Endothelial cell of umbilical vein (primary cell): ENCODE measurements around the gene ANKFN1. TPM values are rescaled to one million over a fixed set of nuclear protein-coding genes. Genes with fewer than 3 reads are reported as not detected.

ENCODE experiments used
- BruUV-seq: library from RNA; stranded (reverse); fragments of 400-500 nt; replicated peaks from 2 replicates; lab custom pipeline; 2021; lab: Mats Ljungman, UMichigan
- CTCF ChIA-PET: fragments of 300-600, 350-600 bp; sonication (Branson Sonifier 250); formaldehyde crosslinking; loops from one replicate; lab custom pipeline; 2021; ENCODE audit warnings: antibody characterized with exemption, inconsistent platforms; lab: Charles Lee
- POLR2A ChIA-PET: fragments of 300-600, 350-600 bp; sonication (Branson Sonifier 250); formaldehyde crosslinking; loops from one replicate; lab custom pipeline; 2021; ENCODE audit warnings: antibody characterized with exemption, inconsistent platforms; lab: Charles Lee
- DNase-seq: peaks from one replicate; pipeline ENCODE4 v3.0.0-alpha.2; 2011; ENCODE audit warnings: low read depth, low spot score
- FAIRE-seq: peaks from 2 replicates; lab custom pipeline; 2011; peaks lifted over from hg19 to GRCh38; lab: Jason Lieb, UNC
- H2AFZ ChIP-seq: 2 replicates; pipeline ENCODE4 v1.6.0; 2012; ENCODE audit warnings: low read depth, low read length, control low read depth, inconsistent platforms
- H3K27ac ChIP-seq: 2 replicates; pipeline ENCODE4 v1.5.1; 2011; ENCODE audit warnings: low read depth, mild to moderate bottlenecking, control low read depth, low read length, moderate library complexity; ENCODE audit not compliant: insufficient read depth
- H3K27me3 ChIP-seq, 2 experiments: 2 replicates each; pipeline versions ENCODE4 v1.6.0 to v1.6.1; 2011; ENCODE audit warnings: low read length in 2 of 2, mixed read lengths in 1 of 2; ENCODE audit not compliant: control insufficient read depth in 2 of 2, insufficient read depth in 2 of 2
- H3K36me3 ChIP-seq, 2 experiments: 2 replicates in 1 of 2; 3 replicates in 1 of 2; pipeline ENCODE4 v1.5.1; 2011; ENCODE audit warnings: low read length in 2 of 2, mild to moderate bottlenecking in 1 of 2, moderate library complexity in 1 of 2; ENCODE audit not compliant: control insufficient read depth in 2 of 2, insufficient read depth in 2 of 2; ENCODE audit errors: extremely low read depth in 1 of 2
- H3K4me1 ChIP-seq: 3 replicates; pipeline ENCODE4 v1.5.1; 2011; ENCODE audit warnings: mild to moderate bottlenecking, low read length; ENCODE audit not compliant: control insufficient read depth, insufficient read depth; ENCODE audit errors: extremely low read depth
- H3K4me2 ChIP-seq: 2 replicates; pipeline ENCODE4 v1.6.1; 2011; ENCODE audit warnings: low read length, control low read depth, mixed read lengths; ENCODE audit not compliant: insufficient read depth
- H3K4me3 ChIP-seq, 3 experiments: fragments of 200-600 bp in 1 of 3; sonication (generic), shearing (Covaris generic) in 1 of 3; replicated peaks in 1 of 3; 2 replicates each; pipeline ENCODE4 v1.5.1; 2011 to 2016; ENCODE audit warnings: control low read depth in 3 of 3, low read length in 3 of 3, mild to moderate bottlenecking in 2 of 3, inconsistent platforms in 1 of 3, low read depth in 1 of 3, moderate library complexity in 1 of 3; ENCODE audit not compliant: insufficient read depth in 1 of 3
- H3K79me2 ChIP-seq: 2 replicates; pipeline ENCODE4 v1.6.0; 2012; ENCODE audit warnings: low read length, inconsistent platforms; ENCODE audit not compliant: control insufficient read depth, insufficient read depth
- H3K9ac ChIP-seq: replicated peaks from 2 replicates; pipeline ENCODE3; 2011; ENCODE audit warnings: low read length, control low read depth; ENCODE audit not compliant: insufficient read depth; ENCODE audit errors: extremely low read depth
- H3K9me1 ChIP-seq: replicated peaks from 3 replicates; pipeline ENCODE4 v1.6.0; 2011; ENCODE audit warnings: mild to moderate bottlenecking, low read length; ENCODE audit not compliant: control insufficient read depth, insufficient read depth; ENCODE audit errors: extremely low read depth
- H3K9me3 ChIP-seq: replicated peaks from 2 replicates; pipeline ENCODE4 v1.5.1; 2012; ENCODE audit warnings: low read length, inconsistent platforms; ENCODE audit not compliant: control insufficient read depth, insufficient read depth
- H4K20me1 ChIP-seq: replicated peaks from 2 replicates; pipeline ENCODE3; 2011; ENCODE audit warnings: mild to moderate bottlenecking, low read length; ENCODE audit not compliant: control insufficient read depth, insufficient read depth; ENCODE audit errors: extremely low read depth
- CTCF ChIP-seq, 2 donors: IDR thresholded peaks; 1 replicate in 1 of 2; 2 replicates in 1 of 2; pipeline ENCODE4 v1.5.1; 2011; ENCODE audit warnings: low read length in 2 of 2, mild to moderate bottlenecking in 2 of 2, moderate library complexity in 2 of 2, control low read depth in 1 of 2, inconsistent platforms in 1 of 2, low read depth in 1 of 2; ENCODE audit not compliant: insufficient read depth in 1 of 2; ENCODE audit errors: extremely low read depth in 1 of 2
- EZH2 ChIP-seq: IDR thresholded peaks from 2 replicates; pipeline ENCODE4 v1.6.1; 2012; ENCODE audit warnings: borderline replicate concordance, low read depth, mild to moderate bottlenecking, moderate library complexity, low read length, inconsistent platforms; ENCODE audit not compliant: severe bottlenecking
- FOS ChIP-seq: IDR thresholded peaks from 2 replicates; pipeline ENCODE4 v1.6.1; 2011; ENCODE audit warnings: mild to moderate bottlenecking, low read length, moderate library complexity, borderline replicate concordance; ENCODE audit not compliant: insufficient read depth
- GATA2 ChIP-seq: IDR thresholded peaks from 2 replicates; pipeline ENCODE4 v1.7.0; 2011; ENCODE audit warnings: low read depth, mild to moderate bottlenecking, moderate library complexity, mixed read lengths, low read length; ENCODE audit not compliant: insufficient read length, insufficient read depth
- JUN ChIP-seq: IDR thresholded peaks from 2 replicates; pipeline ENCODE4 v1.6.1; 2011; ENCODE audit warnings: borderline replicate concordance, low read depth; ENCODE audit not compliant: insufficient read length, insufficient read depth
- MAX ChIP-seq: IDR thresholded peaks from 2 replicates; pipeline ENCODE4 v1.6.1; 2011; ENCODE audit not compliant: insufficient read depth, insufficient read length
- MYC ChIP-seq: IDR thresholded peaks from one replicate; pipeline ENCODE4 v1.6.1; 2011; ENCODE audit warnings: mild to moderate bottlenecking, low read depth, low read length
- POLR2A ChIP-seq: IDR thresholded peaks from 2 replicates; pipeline ENCODE4 v1.6.1; 2012; ENCODE audit warnings: low read depth, mild to moderate bottlenecking, control low read depth, low read length
- POLR2AphosphoS5 ChIP-seq: IDR thresholded peaks from 2 replicates; pipeline ENCODE4 v1.6.1; 2012; ENCODE audit warnings: low read depth, mild to moderate bottlenecking, control low read depth, low read length, moderate library complexity; ENCODE audit not compliant: insufficient read depth
- dilution Hi-C: fragments of 300-500 bp; cut with MboI; formaldehyde crosslinking; loops from one replicate; pipeline ENCODE4 v1.15.0; 2019; ENCODE audit warnings: low sequenced_read_pairs; ENCODE audit not compliant: extremely low pct_ligation_motif_present
- intact Hi-C: fragments of 100-400 bp; cut with micrococcal nuclease; formaldehyde crosslinking; loops from one replicate; pipeline ENCODE4 v1.10.0; 2022
- polyA plus RNA-seq, 4 experiments: library from polyadenylated mRNA; depleted of rRNA in 3 of 4; stranded (reverse) in 3 of 4; unstranded in 1 of 4; fragments of >200 nt; gene quantifications; 2 replicates each; pipeline versions ENCODE4 v1.2.1 to v1.2.3, GENCODE V29; 2011 to 2012; ENCODE audit warnings: missing spikeins in 1 of 4
- total RNA-seq: library from RNA; stranded (reverse); gene quantifications from 2 replicates; pipeline ENCODE4 v1.2.3, GENCODE V29; 2021

ANKFN1 gene
- total and polyA plus RNA-seq, 2 donors (not counting 3 experiments of a cell fraction or from before 2014, with no cell fraction given), result 0.15 TPM; not detected in 1

DNA sequence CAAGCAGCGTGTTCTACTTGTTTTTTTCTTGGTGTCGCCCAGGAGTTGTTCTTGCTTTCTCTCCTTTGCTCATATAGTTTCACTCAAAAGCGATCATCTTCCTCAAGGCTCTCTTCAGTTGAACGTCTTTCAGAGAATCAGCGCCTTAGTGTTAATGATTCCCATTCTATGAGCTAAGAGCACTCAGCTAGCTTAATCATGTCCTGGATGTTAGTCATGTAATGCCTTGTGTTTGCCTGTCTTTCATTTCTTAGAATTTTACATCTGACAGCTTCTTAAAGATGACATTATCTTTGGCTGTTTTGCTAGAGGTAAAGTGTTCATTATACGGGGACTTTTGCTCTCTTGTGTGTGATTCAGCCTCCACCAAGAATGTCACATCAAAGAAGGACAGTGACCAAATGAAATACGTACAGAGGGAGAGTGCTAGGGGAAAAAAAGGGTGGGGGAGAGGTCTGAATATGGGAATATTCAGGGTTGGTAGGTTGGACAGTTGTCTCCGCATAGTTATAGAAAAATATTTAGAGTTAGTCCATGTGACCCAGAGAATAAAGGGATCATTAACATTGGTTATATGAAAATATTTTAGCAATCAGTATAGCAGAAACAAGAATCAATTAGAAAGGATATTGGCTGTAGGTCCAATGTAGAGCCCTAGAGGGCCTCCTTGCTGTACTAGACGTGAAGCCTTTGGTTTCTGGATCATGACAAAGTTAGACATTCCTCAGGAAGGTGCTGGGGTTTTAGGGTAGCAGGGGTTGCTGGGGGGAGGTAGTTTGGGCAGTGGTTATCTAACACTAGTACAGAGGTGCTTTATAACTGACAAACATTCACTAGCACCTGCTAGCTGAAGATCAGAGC, 31.9 kb upstream of the ANKFN1 start:
- H3K9me1 ChIP-seq, result no peaks in the 10 kb centered on the region
- no peaks in the 10 kb centered on the region for H4K20me1 ChIP-seq
- H3K9me3 ChIP-seq, result no peaks in the 10 kb centered on the region
- H3K9ac ChIP-seq, result no peak overlapping the region
- no peaks in the 10 kb centered on the region for H3K4me1 ChIP-seq
- no peak overlapping the region for H3K27ac ChIP-seq
- H3K36me3 ChIP-seq, result no peaks in the 10 kb centered on the region
- FAIRE-seq, result no peak
- POLR2A ChIA-PET, result no interaction called here
- intact Hi-C loops (no loop called here), dilution Hi-C loops (no loop called here)
- peaks cover 3 to 4% of the 10 kb centered on the region in 2 experiments for H3K27me3 ChIP-seq
- no peak overlapping the region for H3K4me2 ChIP-seq
- BruUV-seq, result no TSS peak
- H3K4me3 ChIP-seq, result no peak overlapping the region
- no peaks in the 10 kb centered on the region for H3K79me2 ChIP-seq
- DNase-seq, result no peak
- CTCF ChIA-PET, result interaction anchor here (0.7 to 3.6 kb wide), 6 partner anchors 198 to 378 kb away, joined by 3 to 16 read pairs (median 5); no protein-coding TSS in a partner anchor
- H2AFZ ChIP-seq, result no peak overlapping the region
- TF ChIP-seq MYC (no peak), EZH2 (no peak), POLR2AphosphoS5 (no peak), FOS (no peak), JUN (no peak), POLR2A (no peak), CTCF (IDR thresholded peaks at IDR 0.05; ENCODE audit: extremely low read depth in 1 of 2, insufficient read depth in 1 of 2, low read depth in 1 of 2, low read length in 2 of 2) (no peak), MAX (no peak), GATA2 (no peak)
